Measurements from ENCODE around the gene SLC6A3.

GRCh38 chr5:1362242-1363015, 82.8 kb downstream of the SLC6A3 start:
- TF ChIP-seq CTCF (IDR thresholded peaks at IDR 0.05 in 8 of 11, conservative IDR thresholded peaks at IDR 0.05 in 3 of 11) (no peak), POLR2A (IDR thresholded peaks at IDR 0.05) (no peak)

All from spleen (tissue), 7 donors.